SHP77 treated with DMSO at 0.1 percent for 48 hours (cell line): ENCODE results near the gene NKX6-1.

ENCODE experiments used
- DNase-seq: peaks from one replicate; lab custom pipeline; 2025; lab: John Stamatoyannopoulos, UW

The NKX6-1 gene

DNA sequence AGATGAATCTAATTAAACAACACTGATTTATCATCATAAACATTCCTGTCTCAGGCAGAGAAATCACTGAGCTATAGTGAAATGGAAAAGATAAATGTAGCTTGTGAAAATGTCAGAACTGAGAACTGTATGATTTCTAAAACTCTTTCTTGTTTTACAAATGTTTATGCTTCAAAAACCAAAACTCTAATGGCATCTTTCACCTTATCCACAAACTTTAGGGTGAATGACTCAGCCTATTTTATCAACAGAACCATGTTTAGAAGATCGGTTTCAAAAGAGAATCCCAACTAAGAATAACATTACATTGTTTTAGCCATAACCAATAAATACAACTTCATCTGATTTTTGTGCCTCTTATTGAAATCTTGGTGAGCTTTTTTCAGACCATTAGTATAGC lies 21.4 kb downstream of the NKX6-1 start:
- DNase-seq, result no peak

DNA sequence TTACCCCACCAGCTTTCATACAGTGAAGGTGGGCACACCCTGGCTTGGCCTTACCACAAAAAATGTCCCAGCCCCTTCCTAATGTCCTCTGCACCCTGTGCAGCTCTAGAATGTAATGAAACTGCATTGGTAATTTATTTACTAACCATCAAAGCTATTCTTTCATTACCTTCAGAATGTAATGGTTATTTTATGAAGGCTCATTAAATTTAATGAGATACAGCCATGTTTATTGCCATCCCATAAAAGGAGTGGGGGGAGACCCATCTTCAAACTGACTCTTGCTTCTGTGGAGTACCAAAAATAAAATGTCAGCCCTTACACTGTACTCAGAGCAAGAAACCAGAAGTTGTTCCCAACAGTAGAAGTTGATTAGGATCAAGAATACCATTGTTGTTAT lies 25.0 kb downstream of the NKX6-1 start:
- no peak for DNase-seq

DNA sequence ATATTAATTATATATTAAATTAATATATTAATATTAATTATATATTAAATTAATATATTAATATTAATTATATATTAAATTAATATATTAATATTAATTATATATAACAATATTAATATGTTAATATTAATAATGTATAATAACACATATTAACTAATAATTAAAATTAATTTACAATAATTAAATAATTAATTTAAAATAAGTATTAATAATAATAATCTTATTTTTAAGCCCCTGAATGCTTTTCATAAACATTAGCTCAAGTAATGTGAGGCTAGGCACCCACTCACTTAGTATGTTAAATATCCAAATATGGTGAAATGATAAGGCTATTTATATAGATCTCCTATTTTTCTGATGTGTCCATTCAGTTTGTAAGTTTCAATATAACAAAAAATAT lies 26.9 kb downstream of the NKX6-1 start:
- no peak for DNase-seq

DNA sequence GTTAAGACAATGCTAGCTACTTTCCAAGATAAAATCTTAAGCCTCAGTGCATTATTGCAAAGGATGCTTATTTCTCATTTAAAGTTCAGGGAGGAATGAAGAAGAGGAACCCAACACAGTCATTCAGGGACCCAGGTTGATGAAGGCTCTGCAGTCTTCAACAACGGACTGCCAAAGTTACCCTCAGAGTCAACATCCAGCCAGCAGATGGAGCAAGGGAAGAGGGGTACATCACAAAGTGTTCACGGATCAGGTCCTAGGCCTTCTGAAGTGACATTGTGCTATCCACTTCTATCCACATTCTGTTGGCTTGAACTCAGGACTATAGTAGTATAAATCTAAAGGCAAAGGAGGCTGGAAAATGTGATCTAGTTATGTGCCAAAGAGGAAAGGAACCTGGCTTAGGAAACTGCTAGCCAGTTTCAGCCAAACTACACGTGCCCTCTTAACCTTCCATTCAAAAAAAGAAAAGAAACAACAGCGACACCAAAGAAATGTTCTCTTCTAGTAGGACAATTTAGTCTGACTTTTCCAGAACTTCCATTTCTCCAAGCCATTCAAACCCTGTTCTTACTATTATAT lies 28.8 kb downstream of the NKX6-1 start:
- no peak for DNase-seq

DNA sequence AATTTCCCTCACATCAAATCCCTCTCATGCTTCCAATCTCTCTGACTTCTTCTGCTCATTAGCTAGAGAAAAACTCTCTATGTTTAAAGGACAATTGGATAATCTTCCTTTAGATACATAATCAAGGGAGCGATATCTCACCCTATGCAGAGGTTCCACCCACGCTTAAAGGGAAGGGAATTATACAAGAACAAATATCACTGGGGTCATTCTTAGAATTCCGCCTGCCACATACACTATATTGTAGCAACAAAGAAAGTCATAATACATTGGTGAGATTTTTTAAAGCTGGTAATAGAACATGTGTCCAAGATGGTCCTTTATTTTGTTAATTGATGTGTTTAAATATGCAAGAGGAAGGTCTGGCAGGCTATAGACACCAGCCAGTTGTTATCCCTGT lies 31.5 kb downstream of the NKX6-1 start:
- DNase-seq, result no peak

DNA sequence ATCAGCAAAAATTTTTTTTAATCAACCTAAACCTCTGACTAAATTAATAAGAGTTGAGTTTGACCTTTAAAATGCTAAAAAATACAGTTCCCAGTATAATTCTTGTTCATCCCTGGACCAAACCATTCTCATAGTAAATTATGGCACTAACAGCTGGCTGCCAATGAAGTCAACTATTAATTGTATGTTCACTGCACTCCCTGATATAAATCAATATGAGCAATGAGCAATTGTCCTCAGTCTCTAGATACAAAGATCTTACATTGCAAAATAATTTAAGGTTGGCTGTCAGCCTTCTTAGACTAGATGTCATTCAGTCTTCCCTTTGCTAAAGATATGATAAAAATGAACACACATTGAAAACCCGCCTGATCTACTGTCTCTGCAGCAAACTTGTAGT lies 39.3 kb downstream of the NKX6-1 start:
- DNase-seq, result no peak

DNA sequence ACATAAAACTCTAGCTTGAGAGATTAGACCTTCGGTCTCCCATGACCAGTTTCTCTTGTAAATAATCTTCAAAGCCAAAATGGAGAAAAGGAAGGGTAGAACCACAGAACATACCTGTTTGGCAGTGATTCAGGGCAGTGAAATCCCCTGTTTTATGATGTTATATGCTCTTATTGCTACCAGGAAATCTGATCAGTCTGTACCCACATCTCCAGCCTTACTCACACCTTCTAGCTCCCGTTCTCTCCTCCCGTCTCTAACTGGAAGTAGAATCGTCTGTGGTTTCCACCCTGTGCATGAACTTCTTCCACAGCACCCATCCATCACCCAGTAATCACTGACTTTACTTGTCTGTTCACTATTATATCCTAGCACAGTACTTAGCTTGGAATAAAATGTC lies 42.9 kb downstream of the NKX6-1 start:
- DNase-seq, result no peak

DNA sequence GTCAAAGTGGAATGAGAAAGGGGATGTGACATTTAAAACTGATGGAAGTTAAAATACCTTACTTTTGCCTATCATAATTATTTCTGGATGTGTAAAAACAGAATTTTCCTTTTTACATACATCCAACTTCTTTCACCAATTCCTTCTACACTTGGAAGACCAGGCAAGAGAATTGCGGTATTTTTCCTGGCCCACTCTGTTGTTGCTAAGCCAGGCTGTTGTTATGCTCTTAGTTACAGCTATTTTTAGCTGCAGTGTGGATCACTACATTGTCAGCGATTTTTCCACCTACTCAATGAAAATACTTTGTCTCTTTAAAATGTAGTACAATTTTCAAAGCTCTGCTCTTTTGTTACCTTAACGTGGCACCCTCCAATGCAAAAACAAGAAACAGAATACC lies 43.4 kb downstream of the NKX6-1 start:
- DNase-seq, result no peak

DNA sequence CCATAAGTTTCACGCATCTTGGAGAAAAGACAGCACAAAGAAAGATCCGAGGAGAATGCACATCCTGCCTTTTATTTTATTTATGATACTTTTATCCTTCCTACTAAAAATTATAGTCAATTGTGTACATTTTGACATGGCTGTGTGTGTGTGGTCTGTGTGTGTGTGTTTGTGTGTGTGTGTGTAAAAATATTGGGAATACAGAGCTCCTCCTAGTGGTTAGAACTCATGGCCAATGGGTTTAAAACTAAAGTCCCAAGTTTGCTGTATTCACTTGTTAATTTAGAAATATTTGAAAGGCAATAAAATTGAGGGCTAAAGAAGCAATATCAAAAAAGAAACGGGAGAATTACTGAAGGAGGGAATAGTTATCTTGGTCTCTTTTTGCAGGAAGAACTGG lies 47.5 kb downstream of the NKX6-1 start:
- DNase-seq, result no peak

DNA sequence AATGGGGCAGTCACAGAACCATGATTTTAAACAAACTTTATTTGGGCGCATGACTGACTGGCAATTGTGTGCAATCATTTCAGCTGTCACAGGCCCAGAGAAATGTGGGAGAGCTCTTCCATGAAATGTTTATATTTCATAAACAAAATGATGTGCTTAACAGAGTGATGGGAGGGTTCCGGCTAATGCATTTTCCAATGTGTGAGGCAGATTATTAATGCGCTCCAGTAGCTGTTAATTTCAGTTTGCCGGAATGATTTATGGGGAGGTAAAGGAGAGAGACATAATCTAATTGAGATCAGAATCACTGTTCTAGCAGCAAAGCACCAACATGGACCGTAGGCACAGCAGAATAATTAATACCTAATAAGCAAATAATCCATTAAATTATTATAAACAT lies 55.6 kb downstream of the NKX6-1 start:
- no peak for DNase-seq

DNA sequence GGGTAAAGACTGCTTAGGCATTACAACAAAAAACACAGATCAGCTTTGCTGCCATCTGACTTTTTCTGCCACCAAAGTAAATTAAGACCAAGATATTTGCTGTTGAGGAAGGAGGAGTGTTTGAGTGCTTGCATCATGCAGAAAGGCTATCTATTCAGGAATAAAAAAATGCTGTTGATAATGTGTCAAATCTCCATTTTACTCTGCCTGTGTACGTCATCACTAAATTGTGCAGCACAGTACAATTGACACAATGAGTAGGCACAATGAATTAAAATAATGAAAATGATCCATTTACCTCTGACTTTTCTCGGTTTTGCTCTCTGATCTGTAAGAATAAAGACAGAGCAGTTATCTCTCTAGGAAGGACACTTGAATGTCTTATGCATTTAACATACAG lies 56.3 kb downstream of the NKX6-1 start:
- DNase-seq, result no peak
